ENCODE data around the gene CYP2U1.

DNA sequence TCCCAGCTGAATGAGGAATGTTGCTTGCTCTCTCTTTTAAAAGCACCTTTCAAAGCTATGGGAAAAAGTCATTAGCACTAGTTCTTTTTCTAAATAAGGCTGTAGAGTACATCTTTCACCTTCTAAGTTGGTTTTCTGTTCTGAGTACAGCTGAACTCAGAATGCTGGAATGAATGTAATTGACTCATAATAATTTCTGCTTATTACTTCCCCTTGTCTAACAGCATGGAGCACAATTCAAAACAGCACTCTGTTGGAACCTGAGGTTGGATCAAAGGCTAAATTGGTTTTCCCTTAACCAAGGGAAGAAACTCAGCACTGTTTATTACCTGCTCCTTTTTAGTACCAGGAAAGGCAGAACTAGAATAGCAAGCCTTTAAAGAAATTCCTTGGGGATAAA is 33.5 kb upstream of the CYP2U1 start:
- no peak for TF ChIP-seq MAX (IDR thresholded peaks at IDR 0.05; ENCODE audit: insufficient read depth, insufficient read length)
- TF ChIP-seq, protein P1, sequence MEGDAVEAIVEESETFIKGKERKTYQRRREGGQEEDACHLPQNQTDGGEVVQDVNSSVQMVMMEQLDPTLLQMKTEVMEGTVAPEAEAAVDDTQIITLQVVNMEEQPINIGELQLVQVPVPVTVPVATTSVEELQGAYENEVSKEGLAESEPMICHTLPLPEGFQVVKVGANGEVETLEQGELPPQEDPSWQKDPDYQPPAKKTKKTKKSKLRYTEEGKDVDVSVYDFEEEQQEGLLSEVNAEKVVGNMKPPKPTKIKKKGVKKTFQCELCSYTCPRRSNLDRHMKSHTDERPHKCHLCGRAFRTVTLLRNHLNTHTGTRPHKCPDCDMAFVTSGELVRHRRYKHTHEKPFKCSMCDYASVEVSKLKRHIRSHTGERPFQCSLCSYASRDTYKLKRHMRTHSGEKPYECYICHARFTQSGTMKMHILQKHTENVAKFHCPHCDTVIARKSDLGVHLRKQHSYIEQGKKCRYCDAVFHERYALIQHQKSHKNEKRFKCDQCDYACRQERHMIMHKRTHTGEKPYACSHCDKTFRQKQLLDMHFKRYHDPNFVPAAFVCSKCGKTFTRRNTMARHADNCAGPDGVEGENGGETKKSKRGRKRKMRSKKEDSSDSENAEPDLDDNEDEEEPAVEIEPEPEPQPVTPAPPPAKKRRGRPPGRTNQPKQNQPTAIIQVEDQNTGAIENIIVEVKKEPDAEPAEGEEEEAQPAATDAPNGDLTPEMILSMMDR (IDR thresholded peaks at IDR 0.05; ENCODE audit: extremely low read depth in 1 of 2, insufficient read depth in 1 of 2, low read depth in 1 of 2, low read length in 2 of 2): no peak
- TF ChIP-seq FOS (IDR thresholded peaks at IDR 0.05; ENCODE audit: borderline replicate concordance, insufficient read depth, low read length): no peak
- TF ChIP-seq POLR2AphosphoS5 (IDR thresholded peaks at IDR 0.05; ENCODE audit: insufficient read depth, low read depth, low read length): no peak
- no peak for TF ChIP-seq JUN (IDR thresholded peaks at IDR 0.05; ENCODE audit: borderline replicate concordance, insufficient read depth, insufficient read length, low read depth)
- TF ChIP-seq POLR2A (IDR thresholded peaks at IDR 0.05; ENCODE audit: low read depth, low read length): no peak
- no peak for TF ChIP-seq GATA2 (IDR thresholded peaks at IDR 0.05; ENCODE audit: insufficient read depth, insufficient read length, low read depth, low read length)
